Liver (tissue), 3 donors: ENCODE data around the gene BAIAP2L1.

Experiments
- CTCF ChIP-seq: fragments of 150-350 bp; IDR thresholded peaks from 2 replicates; pipeline ENCODE4 v1.5.1; 2017; ENCODE audit warnings: improper control_type of control experiment, low read depth, low read length; ENCODE audit not compliant: missing input control
- MAX ChIP-seq: IDR thresholded peaks from 2 replicates; pipeline ENCODE4 v1.6.1; 2016; ENCODE audit warnings: antibody characterized with exemption
- RAD21 ChIP-seq, 2 donors: IDR thresholded peaks; 2 replicates each; pipeline ENCODE4 v1.6.1; 2016; ENCODE audit warnings: antibody characterized with exemption in 2 of 2, mild to moderate bottlenecking in 2 of 2
- YY1 ChIP-seq: IDR thresholded peaks from 2 replicates; pipeline ENCODE4 v1.6.1; 2016; ENCODE audit warnings: antibody characterized with exemption, mild to moderate bottlenecking
- donor health status: healthy.
- donor health status: healthy.

GRCh38 chr7:98248156-98248555, 152.7 kb downstream of the BAIAP2L1 start:
- TF ChIP-seq RAD21 (IDR thresholded peaks at IDR 0.05) (no peak), YY1 (no peak), MAX (no peak), CTCF (no peak)
